ENCODE results near the gene ZBTB45. TPM values are rescaled to one million over a fixed set of nuclear protein-coding genes. Genes with fewer than 3 reads are reported as not detected.

ZBTB45 gene
- polyA plus RNA-seq, 3 donors: 2.2 to 5.3 (median 2.6) TPM

DNA sequence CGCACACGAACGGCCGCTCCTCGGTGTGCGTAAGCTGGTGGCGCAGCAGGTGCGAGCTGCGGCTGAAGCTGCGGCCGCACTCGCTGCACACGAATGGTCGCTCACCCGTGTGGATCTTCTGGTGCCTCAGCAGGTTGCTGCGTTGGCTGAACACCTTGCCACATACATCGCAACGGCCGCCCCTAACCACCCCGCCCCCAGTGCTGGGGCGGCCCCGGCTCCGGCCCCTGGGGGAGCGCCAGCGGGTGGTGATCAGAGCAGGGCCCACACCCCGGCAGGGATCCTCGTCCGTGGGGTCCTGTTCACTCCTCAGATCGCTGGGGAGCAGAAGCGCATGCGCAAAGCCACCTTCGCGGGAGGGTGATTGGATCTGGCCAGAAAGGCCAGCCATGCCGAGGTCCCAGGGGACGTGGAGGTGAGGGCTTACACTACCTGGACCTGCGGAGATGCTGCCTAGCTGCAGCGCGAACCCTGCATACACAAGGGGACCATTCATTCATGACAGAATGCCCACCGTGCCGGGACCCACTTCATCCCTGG lies 43.5 kb upstream of the ZBTB45 start:
- Mint-ChIP-seq H3K27me3 (ENCODE audit: low read depth in 3 of 3) (peaks cover 39 to 45% (median 39%) of the 10 kb centered on the region in 3 donors), H3K4me1 (peaks cover 40% of the 10 kb centered on the region), H3K27ac (peak overlapping the region in 2 of 7 donors; percentile 16 to 40), H3K36me3 (peaks cover 16 to 21% of the 10 kb centered on the region in 2 donors), H3K9me3 (peaks cover 0 to 17% (median 8%) of the 10 kb centered on the region in 7 donors), H3K4me3 (peak overlapping the region; percentile 53 to 86)
- Histone ChIP-seq H3K4me1 (ENCODE audit: control insufficient read depth in 1 of 2, insufficient read depth in 2 of 2, low read length in 2 of 2) (peaks cover 35 to 37% of the 10 kb centered on the region in 2 donors), H3K4me2 (replicated peaks; ENCODE audit: extremely low read depth, low read length, poor library complexity, severe bottlenecking) (peak overlapping the region; percentile 13), H3K9me3 (replicated peaks in 1 of 2; ENCODE audit: control insufficient read depth in 1 of 2, insufficient read depth in 1 of 2, low read length in 2 of 2) (peaks cover 0 to 13% of the 10 kb centered on the region in 2 donors), H3K27me3 (ENCODE audit: control insufficient read depth in 2 of 2, insufficient read depth in 2 of 2, low read length in 2 of 2) (peaks cover 23 to 39% of the 10 kb centered on the region in 2 donors), H3K79me2 (ENCODE audit: insufficient read depth, low read length) (no peaks in the 10 kb centered on the region), H3K4me3 (replicated peaks in 1 of 3; ENCODE audit: low read depth in 2 of 3, low read length in 3 of 3) (peak overlapping the region in 1 of 3 experiments; percentile 28), H4K20me1 (ENCODE audit: insufficient read depth, low read length) (peaks cover 10% of the 10 kb centered on the region), H3K36me3 (replicated peaks in 1 of 2; ENCODE audit: control insufficient read depth in 1 of 2, insufficient read depth in 2 of 2, low read length in 2 of 2) (peaks cover 6 to 9% of the 10 kb centered on the region in 2 donors), H2AFZ (ENCODE audit: insufficient read depth, low read depth, low read length, poor library complexity, severe bottlenecking) (no peak overlapping the region), H3K27ac (ENCODE audit: low read depth in 1 of 2, low read length in 2 of 2) (no peak overlapping the region), H3K9ac (ENCODE audit: insufficient read depth, low read length, poor library complexity, severe bottlenecking) (no peak overlapping the region)
- 8% methylated on average over 40 of the region's 40 CpGs for WGBS (ENCODE audit: insufficient coverage)
- intact Hi-C loops (cut with micrococcal nuclease): no loop called here
- TF ChIP-seq, protein P1, sequence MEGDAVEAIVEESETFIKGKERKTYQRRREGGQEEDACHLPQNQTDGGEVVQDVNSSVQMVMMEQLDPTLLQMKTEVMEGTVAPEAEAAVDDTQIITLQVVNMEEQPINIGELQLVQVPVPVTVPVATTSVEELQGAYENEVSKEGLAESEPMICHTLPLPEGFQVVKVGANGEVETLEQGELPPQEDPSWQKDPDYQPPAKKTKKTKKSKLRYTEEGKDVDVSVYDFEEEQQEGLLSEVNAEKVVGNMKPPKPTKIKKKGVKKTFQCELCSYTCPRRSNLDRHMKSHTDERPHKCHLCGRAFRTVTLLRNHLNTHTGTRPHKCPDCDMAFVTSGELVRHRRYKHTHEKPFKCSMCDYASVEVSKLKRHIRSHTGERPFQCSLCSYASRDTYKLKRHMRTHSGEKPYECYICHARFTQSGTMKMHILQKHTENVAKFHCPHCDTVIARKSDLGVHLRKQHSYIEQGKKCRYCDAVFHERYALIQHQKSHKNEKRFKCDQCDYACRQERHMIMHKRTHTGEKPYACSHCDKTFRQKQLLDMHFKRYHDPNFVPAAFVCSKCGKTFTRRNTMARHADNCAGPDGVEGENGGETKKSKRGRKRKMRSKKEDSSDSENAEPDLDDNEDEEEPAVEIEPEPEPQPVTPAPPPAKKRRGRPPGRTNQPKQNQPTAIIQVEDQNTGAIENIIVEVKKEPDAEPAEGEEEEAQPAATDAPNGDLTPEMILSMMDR (IDR thresholded peaks at IDR 0.05): no peak
- DNase-seq: peak in 1 of 3 donors; percentile 8

DNA sequence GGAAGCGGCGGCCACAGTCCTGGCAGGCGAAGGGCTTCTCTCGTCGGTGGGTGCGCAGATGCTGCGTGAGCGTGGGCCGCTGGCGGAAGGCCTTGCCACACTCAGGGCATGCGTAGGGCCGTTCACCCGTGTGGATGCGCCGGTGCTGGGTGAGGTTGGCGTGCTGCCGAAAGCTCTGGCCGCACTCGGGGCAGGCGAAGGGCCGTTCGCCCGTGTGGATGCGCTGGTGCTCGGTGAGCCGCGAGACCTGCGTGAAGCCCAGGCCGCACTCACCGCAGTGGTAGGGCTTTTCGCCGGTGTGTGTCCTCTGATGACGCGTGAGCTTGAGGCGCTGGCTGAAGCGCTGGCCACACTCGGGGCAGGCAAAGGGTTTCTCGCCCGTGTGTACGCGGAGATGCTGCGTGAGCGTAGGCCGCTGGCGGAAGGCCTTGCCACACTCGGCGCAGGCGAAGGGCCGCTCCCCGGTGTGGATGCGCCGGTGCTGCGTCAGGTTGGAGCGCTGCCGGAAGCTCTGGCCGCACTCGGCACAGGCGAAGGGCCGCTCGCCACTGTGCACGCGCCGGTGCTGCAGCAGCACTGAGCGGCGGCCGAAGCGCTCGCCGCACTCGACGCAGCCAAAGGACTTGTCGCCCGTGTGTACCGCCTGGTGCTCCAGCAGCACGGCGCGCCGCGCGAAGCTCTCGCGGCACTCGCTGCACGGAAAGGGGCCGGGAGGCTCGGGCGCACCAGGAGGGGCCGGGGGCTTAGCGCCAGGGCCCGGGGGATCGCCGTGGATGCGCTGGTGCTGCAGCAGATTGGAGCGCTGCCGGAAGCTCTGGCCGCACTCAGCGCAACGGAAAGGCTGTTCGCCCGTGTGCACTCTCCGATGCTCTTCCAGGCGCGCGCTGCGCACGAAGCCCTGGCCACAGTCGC lies 42.8 kb upstream of the ZBTB45 start:
- peaks cover 7% of the 10 kb centered on the region for H3K79me2 ChIP-seq (ENCODE audit: insufficient read depth, low read length)
- H3K36me3 Mint-ChIP-seq: peaks cover 13 to 17% of the 10 kb centered on the region in 2 donors
- H4K20me1 ChIP-seq (ENCODE audit: insufficient read depth, low read length): peaks cover 14% of the 10 kb centered on the region
- H3K4me3 ChIP-seq (replicated peaks in 1 of 3; ENCODE audit: low read depth in 2 of 3, low read length in 3 of 3): peak overlapping the region in 1 of 3 experiments; percentile 28
- intact Hi-C loops (cut with micrococcal nuclease): no loop called here
- peaks cover 0 to 17% (median 8%) of the 10 kb centered on the region in 7 donors for H3K9me3 Mint-ChIP-seq
- peak overlapping the region; percentile 13 for H3K4me2 ChIP-seq (replicated peaks; ENCODE audit: extremely low read depth, low read length, poor library complexity, severe bottlenecking)
- peak overlapping the region; percentile 53 to 84 for H3K4me3 Mint-ChIP-seq
- TF ChIP-seq, protein P1 (IDR thresholded peaks at IDR 0.05): no peak
- peaks cover 45% of the 10 kb centered on the region for H3K4me1 Mint-ChIP-seq
- no peak overlapping the region for H2AFZ ChIP-seq (ENCODE audit: insufficient read depth, low read depth, low read length, poor library complexity, severe bottlenecking)
- peak in 1 of 3 donors; percentile 32 for DNase-seq
- H3K27ac ChIP-seq (ENCODE audit: low read depth in 1 of 2, low read length in 2 of 2): no peak overlapping the region
- peaks cover 39 to 45% (median 39%) of the 10 kb centered on the region in 3 donors for H3K27me3 Mint-ChIP-seq (ENCODE audit: low read depth in 3 of 3)
- peaks cover 23 to 39% of the 10 kb centered on the region in 2 donors for H3K27me3 ChIP-seq (ENCODE audit: control insufficient read depth in 2 of 2, insufficient read depth in 2 of 2, low read length in 2 of 2)
- WGBS (ENCODE audit: insufficient coverage): 14% methylated on average over 107 of the region's 107 CpGs
- H3K4me1 ChIP-seq (ENCODE audit: control insufficient read depth in 1 of 2, insufficient read depth in 2 of 2, low read length in 2 of 2): peaks cover 41 to 44% of the 10 kb centered on the region in 2 donors
- no peak overlapping the region for H3K9ac ChIP-seq (ENCODE audit: insufficient read depth, low read length, poor library complexity, severe bottlenecking)
- H3K9me3 ChIP-seq (replicated peaks in 1 of 2; ENCODE audit: control insufficient read depth in 1 of 2, insufficient read depth in 1 of 2, low read length in 2 of 2): peaks cover 0 to 13% of the 10 kb centered on the region in 2 donors
- peak overlapping the region in 1 of 7 donors; percentile 19 for H3K27ac Mint-ChIP-seq
- H3K36me3 ChIP-seq (replicated peaks in 1 of 2; ENCODE audit: control insufficient read depth in 1 of 2, insufficient read depth in 2 of 2, low read length in 2 of 2): peaks cover 5 to 6% of the 10 kb centered on the region in 2 donors

Measured in CD14-positive monocyte (primary cell).